Muscle of leg (tissue), 11 donors: ENCODE results near the gene ARHGAP26. TPM values are rescaled to one million over a fixed set of nuclear protein-coding genes. Genes with fewer than 3 reads are reported as not detected.
A peak's percentile ranks its signal among the peaks of the same experiment; 100 is the strongest.

Experiments
- DNase-seq: peaks from one replicate; pipeline ENCODE4 v3.0.0; 2013
- H3K27ac ChIP-seq: one replicate; pipeline ENCODE4 v1.5.1; 2013; ENCODE audit warnings: mild to moderate bottlenecking, low read length, control low read depth
- H3K27me3 ChIP-seq: one replicate; pipeline ENCODE4 v1.6.1; 2013; ENCODE audit warnings: low read length; ENCODE audit not compliant: control insufficient read depth, insufficient read depth
- H3K36me3 ChIP-seq: one replicate; pipeline ENCODE4 v1.6.1; 2013; ENCODE audit warnings: low read length; ENCODE audit not compliant: control insufficient read depth, insufficient read depth
- H3K4me1 ChIP-seq: one replicate; pipeline ENCODE4 v1.6.1; 2013; ENCODE audit warnings: low read length; ENCODE audit not compliant: control insufficient read depth, insufficient read depth
- H3K4me3 ChIP-seq: one replicate; pipeline ENCODE4 v1.5.1; 2013; ENCODE audit warnings: low read length, control low read depth
- H3K9me3 ChIP-seq: replicated peaks from 2 replicates; pipeline ENCODE4 v1.6.1; 2013; ENCODE audit warnings: low read depth, low read length; ENCODE audit not compliant: control insufficient read depth
- WGBS: methylation state at CpG from one replicate; pipeline ENCODE4 v1.1.5; 2013; ENCODE audit warnings: missing lambda C conversion rate; ENCODE audit not compliant: insufficient coverage; 5-methylcytosine and 5-hydroxymethylcytosine counted together
- polyA plus RNA-seq, 8 donors: library from polyadenylated mRNA; unstranded; fragments of 120-200 nt; gene quantifications; one replicate each; pipeline versions ENCODE4 v1.2.1 to v1.2.3, GENCODE V29; 2013; ENCODE audit warnings: inconsistent platforms in 1 of 8, low replicate concordance in 1 of 8; ENCODE audit not compliant: insufficient read length in 8 of 8, insufficient read depth in 1 of 8
- total RNA-seq: library from RNA; stranded (reverse); fragments of 120-200 nt; gene quantifications from one replicate; pipeline ENCODE4 v1.2.4, GENCODE V29; 2013

The ARHGAP26 gene
- total and polyA plus RNA-seq, 9 donors: 10.4 to 17.1 (median 13.2) TPM

DNA sequence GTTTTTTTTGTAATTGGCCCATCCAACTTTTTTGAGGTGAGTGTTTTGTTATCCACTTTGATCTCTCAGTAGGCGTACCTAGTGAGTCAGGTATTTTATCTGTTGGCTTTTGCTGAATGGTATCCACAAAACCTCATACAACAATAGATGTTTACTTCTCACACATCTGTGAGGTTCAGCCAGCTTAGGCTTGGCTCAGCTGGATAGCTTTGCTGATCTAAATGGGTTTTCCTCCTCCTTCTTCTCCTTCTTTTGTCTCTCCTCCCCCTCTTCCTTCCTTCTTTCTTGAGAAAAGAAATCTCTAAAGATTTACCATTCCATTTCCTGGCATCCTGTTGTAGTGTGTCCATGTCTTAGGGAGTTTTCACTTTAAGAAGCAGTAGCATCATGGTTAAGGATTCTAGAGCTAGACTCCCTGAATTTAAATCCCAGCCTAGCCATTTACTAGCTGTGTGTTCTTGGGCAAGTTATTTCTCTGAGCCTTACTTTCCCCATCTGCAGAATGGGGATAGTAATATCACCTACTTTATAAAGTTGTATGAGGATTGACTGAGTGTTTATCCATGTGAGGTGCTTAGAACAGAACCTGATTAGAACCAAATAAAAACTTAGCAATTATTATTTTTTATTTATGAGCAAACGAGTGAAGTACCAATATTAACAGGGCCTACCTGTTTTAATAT lies 126.3 kb downstream of the ARHGAP26 start:
- Histone ChIP-seq H3K9me3 (no peaks in the 10 kb centered on the region), H3K36me3 (peaks cover 9% of the 10 kb centered on the region), H3K4me1 (no peaks in the 10 kb centered on the region), H3K27me3 (no peaks in the 10 kb centered on the region), H3K4me3 (no peak overlapping the region), H3K27ac (no peak overlapping the region)
- whole genome bisulfite sequencing: no CpG with 5 or more reads among the region's 2 CpGs
- no peak for DNase-seq

DNA sequence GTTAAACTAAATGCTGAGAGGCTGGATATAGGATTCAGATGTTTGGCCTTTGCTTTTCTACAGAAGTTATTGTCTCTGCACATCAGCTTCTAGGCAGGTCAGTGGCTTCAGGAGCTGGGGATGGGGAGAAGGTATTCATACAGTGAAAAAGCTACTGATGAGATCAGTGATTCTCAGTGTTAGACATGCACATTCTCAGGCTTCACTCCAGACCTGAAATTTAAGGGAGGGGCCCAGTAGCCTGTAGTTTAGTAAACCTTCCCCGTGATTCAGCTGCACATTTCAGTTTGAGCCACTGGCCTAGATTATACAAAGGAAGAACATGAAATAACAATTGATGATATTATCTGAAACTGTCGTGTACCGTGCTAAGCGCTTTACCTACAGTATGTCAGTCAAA lies 127.2 kb downstream of the ARHGAP26 start:
- no CpG with 5 or more reads among the region's 4 CpGs for WGBS
- Histone ChIP-seq H3K4me1 (peaks cover 7% of the 10 kb centered on the region), H3K4me3 (no peak overlapping the region)

DNA sequence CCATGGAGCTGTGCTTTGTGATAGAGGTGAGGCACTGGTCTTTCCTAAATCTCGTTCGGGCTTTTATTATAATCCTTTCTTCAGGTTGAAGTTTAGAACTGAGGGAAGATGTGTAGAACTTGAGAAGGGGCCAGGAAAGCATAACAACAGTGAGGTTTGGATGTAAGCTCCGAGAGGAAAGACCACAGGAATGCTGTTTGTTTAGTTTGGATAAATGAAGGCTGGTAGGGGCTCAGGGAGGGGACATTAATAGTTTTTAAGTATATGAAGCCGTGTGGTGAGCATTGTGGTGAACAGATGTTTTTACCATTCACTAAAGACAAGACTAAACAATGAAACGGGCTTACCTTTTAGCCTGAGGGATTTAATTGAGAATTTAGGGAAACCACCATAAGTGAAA lies 130.8 kb downstream of the ARHGAP26 start:
- WGBS: 56% methylated on average over 3 of the region's 5 CpGs
- H3K27ac ChIP-seq: no peak overlapping the region
- H3K36me3 ChIP-seq: peaks cover 7% of the 10 kb centered on the region

More for the DNA sequence above, 127.2 kb downstream of the ARHGAP26 start:
- DNase-seq: no peak
- Histone ChIP-seq H3K27me3 (no peaks in the 10 kb centered on the region), H3K36me3 (peaks cover 9% of the 10 kb centered on the region), H3K27ac (no peak overlapping the region), H3K9me3 (no peaks in the 10 kb centered on the region)

DNA sequence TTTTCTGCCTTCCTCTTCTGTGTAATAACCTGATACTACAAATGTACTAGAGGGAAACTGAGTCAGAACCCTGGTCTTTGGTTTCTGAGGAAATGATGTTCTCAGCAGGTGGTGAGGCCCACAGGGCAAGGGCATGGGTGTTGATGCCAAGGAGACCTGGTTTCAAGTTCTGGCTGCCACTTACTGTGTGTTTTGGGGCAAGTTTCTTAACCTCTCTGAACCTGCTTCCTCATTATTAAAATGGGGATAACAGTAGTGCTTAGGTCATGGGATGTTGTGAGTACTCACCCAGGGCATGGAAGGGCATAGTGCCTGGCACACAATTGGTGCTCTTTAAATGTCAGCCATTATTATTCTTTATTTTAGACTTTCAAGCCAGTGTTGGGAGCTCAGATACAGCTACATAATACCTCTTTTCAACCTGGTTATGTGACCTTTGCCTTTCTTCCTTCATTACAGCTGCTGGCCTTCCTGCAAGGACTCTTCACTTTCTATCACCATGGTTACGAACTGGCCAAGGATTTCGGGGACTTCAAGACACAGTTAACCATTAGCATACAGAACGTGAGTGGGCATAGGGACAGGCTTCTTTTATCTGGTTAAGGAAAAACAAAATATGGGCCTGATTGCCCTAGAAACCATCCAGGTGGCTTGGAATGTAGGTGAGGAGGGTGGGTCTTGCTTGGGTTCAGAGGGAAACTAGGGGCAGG lies 131.5 kb downstream of the ARHGAP26 start:
- peaks cover 12% of the 10 kb centered on the region for H3K4me1 ChIP-seq
- no peaks in the 10 kb centered on the region for H3K27me3 ChIP-seq
- no CpG with 5 or more reads among the region's 3 CpGs for WGBS
- peak; percentile 43 for DNase-seq
- H3K36me3 ChIP-seq: peaks cover 7% of the 10 kb centered on the region
- no peak overlapping the region for H3K4me3 ChIP-seq
- H3K27ac ChIP-seq: peak overlapping the region; percentile 72
- no peaks in the 10 kb centered on the region for H3K9me3 ChIP-seq

More for the DNA sequence above, 130.8 kb downstream of the ARHGAP26 start:
- H3K4me3 ChIP-seq: no peak overlapping the region
- peak; percentile 34 for DNase-seq
- H3K27me3 ChIP-seq: no peaks in the 10 kb centered on the region
- H3K9me3 ChIP-seq: no peaks in the 10 kb centered on the region
- peaks cover 12% of the 10 kb centered on the region for H3K4me1 ChIP-seq

DNA sequence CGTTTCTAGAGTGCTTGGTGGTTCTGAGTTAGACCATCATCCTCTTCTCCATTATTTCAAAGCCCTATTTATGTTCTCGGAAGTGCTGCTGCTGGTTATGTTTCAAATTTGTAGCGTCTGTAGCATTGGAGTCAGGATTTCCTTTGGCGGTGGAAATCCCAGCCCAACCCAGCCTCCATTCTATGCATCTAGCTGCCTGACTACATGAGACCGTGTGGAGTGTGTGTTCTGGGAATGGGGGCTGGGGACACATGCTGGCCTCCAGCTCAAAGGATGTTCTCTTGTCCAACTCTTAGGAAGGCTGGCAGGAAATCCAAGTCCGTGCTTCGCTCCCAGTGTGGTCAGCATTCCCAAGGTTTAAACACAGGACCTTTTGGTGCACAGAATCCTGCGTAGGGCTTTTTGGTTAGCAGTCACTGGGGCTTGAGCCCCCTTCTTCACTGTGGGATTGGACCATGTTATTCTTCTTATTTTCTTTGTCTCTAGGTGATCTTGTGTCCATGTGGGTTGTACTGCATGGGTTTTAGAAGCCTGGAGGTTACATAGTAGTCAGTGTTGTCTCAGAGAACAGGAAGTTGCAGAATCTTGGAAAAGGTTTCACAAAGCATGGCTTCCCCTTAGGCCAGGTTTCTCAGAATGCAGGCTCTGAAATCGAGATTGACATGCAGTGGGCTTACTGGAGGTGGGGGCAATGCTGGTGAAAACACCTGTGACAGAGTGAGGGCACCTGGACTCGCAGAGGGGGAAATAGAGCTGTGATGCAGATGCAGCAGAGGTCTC lies 132.2 kb downstream of the ARHGAP26 start:
- 56% methylated on average over 5 of the region's 10 CpGs for WGBS
- Histone ChIP-seq H3K4me1 (peaks cover 18% of the 10 kb centered on the region), H3K27me3 (no peaks in the 10 kb centered on the region), H3K27ac (peak overlapping the region; percentile 72), H3K9me3 (no peaks in the 10 kb centered on the region), H3K4me3 (no peak overlapping the region), H3K36me3 (peaks cover 7% of the 10 kb centered on the region)
- DNase-seq: peak; percentile 62

DNA sequence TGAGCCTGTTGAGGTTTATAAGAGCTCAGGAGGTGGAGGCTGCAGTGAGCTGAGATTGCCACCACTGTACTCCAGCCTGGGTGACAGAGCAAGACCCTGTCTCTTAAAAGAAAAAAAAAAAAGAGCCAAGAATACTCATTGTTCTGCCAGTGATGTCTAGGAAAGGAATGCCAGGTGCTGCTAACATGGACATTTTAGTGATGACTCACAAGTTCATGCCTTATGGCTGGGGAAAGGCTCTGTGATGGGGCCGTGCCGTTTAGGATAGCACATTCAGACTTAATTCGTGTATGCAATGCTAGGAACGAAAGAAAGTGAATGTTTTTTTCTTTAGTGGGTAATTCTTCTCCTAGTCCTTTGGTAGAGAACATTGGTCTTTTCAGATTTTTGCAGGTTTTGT lies 134.2 kb downstream of the ARHGAP26 start:
- Histone ChIP-seq H3K36me3 (peaks cover 8% of the 10 kb centered on the region), H3K27ac (no peak overlapping the region), H3K4me1 (peaks cover 18% of the 10 kb centered on the region), H3K27me3 (no peaks in the 10 kb centered on the region), H3K4me3 (no peak overlapping the region), H3K9me3 (no peaks in the 10 kb centered on the region)
- no CpG with 5 or more reads among the region's 4 CpGs for WGBS
- DNase-seq: no peak

DNA sequence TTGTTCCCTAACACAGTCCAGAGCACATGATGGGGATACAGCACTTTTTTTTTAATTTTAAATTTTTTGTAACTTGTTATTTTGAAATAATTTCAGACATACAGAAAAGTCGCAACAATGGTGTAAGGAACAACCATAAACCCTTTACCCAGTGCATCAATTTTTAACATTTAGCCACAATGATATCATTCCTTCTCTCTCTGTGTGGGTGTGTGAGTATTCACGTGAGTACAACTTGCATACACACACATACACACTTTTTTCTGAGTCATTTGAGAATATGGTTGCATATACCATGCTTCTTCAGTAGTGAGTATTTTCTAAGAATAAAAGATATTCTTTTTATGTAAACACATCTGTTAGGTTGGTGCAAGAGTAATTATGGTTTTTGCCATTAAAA lies 135.2 kb downstream of the ARHGAP26 start:
- peaks cover 10% of the 10 kb centered on the region for H3K36me3 ChIP-seq
- H3K27me3 ChIP-seq: no peaks in the 10 kb centered on the region
- no peak overlapping the region for H3K4me3 ChIP-seq
- DNase-seq: no peak
- H3K4me1 ChIP-seq: peaks cover 18% of the 10 kb centered on the region
- WGBS: no CpG with 5 or more reads among the region's 2 CpGs
- H3K27ac ChIP-seq: no peak overlapping the region
- no peaks in the 10 kb centered on the region for H3K9me3 ChIP-seq

DNA sequence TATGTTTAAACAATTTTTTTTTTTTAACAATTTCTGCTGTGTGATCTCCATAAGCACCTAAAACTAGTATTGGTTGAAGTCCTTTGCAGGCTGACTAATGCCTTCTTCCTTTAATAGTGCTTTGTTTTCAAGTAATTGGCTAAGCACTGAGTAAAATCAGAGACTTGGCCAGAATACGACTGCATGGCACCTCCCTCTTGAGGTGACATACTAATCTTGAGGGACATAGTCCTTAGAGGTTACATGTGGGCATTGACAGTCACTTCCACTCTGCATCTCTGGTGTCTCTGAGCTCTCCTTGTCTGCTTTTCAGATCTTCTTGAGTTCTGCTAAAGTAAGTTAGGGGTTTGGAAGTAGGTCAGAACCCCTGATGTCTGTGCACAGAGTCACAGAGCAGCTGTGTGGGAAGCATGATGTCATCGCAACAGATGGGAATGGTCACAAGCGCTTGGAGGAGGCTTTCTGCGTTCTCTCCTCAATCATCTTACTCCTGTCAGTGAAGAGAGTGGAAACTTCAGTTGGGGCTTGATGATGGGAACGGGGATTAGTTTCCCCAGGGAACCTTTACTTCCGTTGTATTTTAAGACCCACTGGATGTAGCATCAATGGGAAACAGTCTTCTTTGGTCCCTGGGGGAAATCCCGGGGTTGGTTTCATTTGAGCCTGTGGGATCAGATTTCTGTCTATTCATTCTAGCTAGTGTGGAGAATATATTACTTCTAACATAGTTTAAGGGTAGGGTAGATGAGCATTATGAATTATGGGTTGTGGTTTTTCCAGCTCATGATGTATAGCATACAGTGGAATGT lies 136.9 kb downstream of the ARHGAP26 start:
- Histone ChIP-seq H3K9me3 (no peaks in the 10 kb centered on the region), H3K27me3 (no peaks in the 10 kb centered on the region), H3K27ac (peak overlapping the region; percentile 88), H3K4me3 (no peak overlapping the region), H3K4me1 (peaks cover 13% of the 10 kb centered on the region), H3K36me3 (peaks cover 14% of the 10 kb centered on the region)
- DNase-seq: peak; percentile 95
- 17% methylated on average over 1 of the region's 7 CpGs for WGBS

DNA sequence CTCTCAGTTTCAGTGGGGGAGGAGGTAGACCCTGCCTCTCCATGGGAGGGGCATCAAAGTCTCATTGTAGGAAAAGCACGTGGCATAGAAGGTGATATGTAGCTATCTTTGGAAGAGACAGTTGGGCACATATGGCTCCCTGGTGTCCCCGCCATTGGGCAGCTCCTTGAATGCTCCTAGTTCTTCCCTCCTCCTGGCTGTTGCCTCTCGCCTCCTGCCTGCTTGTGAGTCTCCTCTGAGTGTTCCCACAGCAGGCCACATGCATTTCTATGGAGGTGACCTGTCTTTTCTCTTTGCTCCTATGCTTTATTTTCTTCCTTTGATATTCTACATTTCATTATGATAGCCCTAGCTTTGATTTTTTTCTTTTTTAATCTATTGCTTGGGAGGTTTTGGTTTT lies 138.5 kb downstream of the ARHGAP26 start:
- WGBS: 92% methylated on average over 2 of the region's 3 CpGs
- H3K9me3 ChIP-seq: no peaks in the 10 kb centered on the region
- H3K4me3 ChIP-seq: no peak overlapping the region
- no peak for DNase-seq
- H3K4me1 ChIP-seq: peaks cover 6% of the 10 kb centered on the region
- peak overlapping the region; percentile 45 for H3K27ac ChIP-seq
- peaks cover 20% of the 10 kb centered on the region for H3K36me3 ChIP-seq
- H3K27me3 ChIP-seq: no peaks in the 10 kb centered on the region
